ENCODE data around the gene ATP13A1.

- TF ChIP-seq POLR2A (IDR thresholded peaks at IDR 0.05) = no peak
- TF ChIP-seq CTCF (IDR thresholded peaks at IDR 0.05) = no peak
- TF ChIP-seq POLR2AphosphoS5 (IDR thresholded peaks at IDR 0.05; ENCODE audit: insufficient read depth in 1 of 2, low read depth in 1 of 2) = no peak
Observed at GRCh38 chr19:19623383-19623782, 40.1 kb downstream of the ATP13A1 start.

All from vagina (tissue), 2 donors.